GM18507 (cell line): ENCODE measurements around the gene PITX2.
"Not testable (repeated sequence)": the region's sequence is repeated elsewhere in the genome, so short reads cannot be mapped to it uniquely, and the experiment has no call there.

Source experiments
- DNase-seq: peaks from one replicate; pipeline ENCODE4 v3.0.0; 2011; ENCODE audit warnings: low read depth; ENCODE audit not compliant: insufficient read length; ENCODE audit errors: extremely low spot score
- FAIRE-seq: peaks from 2 replicates; lab custom pipeline; 2011; peaks lifted over from hg19 to GRCh38; lab: Jason Lieb, UNC

PITX2 gene

DNA sequence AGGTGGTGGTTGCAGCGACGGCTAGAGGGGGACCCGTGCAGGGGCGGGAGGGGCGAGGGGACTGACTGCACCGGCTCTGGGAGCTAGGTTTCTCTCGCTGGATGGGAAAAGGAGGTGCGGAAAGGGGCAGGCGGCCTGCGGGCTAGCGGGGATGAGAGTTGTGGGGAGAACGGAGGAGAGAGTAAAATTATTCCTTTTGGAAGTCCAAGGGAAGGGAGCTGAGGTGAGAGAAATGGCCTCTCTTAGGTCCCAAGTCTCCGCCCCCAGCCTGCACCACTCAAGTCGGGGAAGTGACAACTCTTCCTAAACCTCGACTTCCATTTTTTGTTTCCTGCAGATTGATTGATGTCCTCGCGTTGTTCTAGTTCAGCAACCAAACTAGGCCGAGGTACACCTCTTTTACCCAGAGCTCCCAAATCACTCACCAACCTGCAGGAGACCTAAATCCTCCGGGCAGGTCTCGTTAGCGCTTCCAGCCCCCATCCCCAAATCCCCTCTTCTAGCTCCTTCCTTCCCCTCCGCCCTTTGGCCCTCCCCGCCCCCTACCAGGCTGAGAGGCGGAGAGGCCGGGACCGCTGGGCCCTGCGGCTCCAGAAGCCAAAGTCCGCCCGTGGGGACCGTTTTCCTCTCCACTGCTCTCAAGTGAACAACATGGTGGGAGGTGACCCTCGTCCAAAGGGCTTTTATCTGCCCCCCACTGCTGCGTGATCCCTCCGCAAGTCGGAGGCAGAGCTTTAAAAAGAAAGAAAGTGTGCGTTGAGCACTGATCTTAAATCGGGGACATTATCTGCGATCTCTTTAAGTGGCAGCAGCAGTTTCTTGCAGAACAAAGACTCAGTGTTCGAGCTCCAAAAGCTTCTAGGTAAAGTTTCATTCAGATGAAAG is 7.3 kb downstream of the PITX2 start:
- FAIRE-seq = peak; percentile 18
- no peak for DNase-seq

GRCh38 chr4:110614976-110615352 is 7.9 kb downstream of the PITX2 start:
- DNase-seq (no peak), FAIRE-seq (no peak)

GRCh38 chr4:110614173-110614963 is 8.5 kb downstream of the PITX2 start:
- FAIRE-seq (no peak), DNase-seq (no peak)

DNA sequence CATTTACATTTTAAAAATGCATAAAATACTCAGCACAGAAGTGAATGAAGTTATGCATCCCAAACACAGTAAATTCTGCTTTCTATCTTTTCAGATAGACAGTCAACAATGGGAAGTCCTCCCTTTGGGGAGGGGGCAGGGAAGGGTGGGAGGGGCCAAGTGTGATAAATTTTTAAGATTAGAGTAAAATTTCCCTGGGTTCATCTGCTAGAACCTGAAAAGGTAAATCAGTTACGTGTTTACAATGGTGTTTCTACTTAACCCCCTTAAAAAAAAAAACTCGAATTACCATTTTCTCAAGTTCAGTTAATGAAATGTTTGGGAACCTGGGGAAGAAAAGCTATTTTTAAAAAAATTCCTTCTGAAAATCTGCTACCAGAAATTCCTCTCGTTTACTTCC is 9.1 kb downstream of the PITX2 start:
- no peak for DNase-seq
- FAIRE-seq = no peak

GRCh38 chr4:110612631-110613269 is 10.1 kb downstream of the PITX2 start:
- DNase-seq (no peak), FAIRE-seq (no peak)

DNA sequence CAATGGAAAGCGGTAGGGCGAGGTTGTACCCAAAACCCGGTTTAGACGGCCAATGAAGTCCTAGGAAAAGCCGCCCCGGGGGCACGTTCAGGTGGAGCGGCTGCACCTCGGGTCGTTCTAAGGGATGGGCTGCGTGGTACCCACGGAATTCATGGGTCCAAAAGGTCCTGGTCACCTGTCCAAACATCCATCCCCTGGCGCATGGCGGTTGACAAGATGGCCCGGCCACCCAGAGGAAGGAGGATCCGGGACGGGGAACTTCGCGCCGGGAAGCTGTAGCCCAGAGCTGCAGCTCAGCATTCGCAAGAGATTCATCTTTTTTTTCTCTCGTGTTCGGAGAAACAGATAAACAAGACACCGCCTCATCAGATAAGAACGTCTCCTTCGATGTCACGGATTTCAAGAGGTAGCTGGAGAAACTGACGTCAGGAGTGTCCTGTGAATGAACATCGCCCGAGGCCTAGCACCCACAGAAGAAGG is 10.9 kb downstream of the PITX2 start:
- FAIRE-seq (no peak), DNase-seq (no peak)

- DNase-seq (peak; percentile 33), FAIRE-seq (peak; percentile 77)
Measured at GRCh38 chr4:110610940-110611831, 11.7 kb downstream of the PITX2 start.

- no peak for FAIRE-seq
- no peak for DNase-seq
Measured at GRCh38 chr4:110610620-110610939, 12.3 kb downstream of the PITX2 start.

DNA sequence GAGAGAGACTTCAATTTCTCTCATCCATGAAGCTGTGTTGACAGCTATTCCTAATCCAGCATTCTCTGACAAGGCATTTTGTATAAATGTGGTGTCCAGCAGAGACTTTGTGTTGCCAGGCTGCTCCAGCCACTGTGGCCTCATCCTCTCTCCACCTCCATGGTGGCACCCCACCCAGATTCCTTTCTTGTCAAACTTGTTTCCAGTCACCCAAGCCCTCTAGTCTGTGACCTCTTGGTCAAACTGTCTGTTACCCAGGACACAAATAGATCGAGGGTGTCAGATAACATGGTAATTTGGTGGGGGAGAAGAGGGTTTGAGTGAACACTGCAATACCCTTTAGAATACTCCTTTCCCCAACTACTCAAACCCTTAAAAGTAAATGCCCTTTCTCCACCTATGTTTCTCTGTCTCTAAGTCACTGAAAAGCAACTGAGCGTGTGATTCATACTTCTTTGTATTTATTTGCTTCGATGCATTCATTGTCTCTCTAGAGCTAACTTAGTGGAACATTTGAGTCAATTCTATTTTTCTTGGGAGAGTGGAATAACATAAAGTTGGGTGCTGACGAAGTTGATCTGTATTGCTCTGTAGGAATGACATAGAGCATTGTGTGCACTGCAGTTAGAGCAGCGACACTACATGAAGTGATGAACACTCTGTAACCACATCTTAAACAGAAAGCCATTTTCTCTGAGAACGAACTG is 13.7 kb downstream of the PITX2 start:
- FAIRE-seq (no peak), DNase-seq (no peak)

GRCh38 chr4:110605077-110605476 is 17.8 kb downstream of the PITX2 start:
- no peak for FAIRE-seq

GRCh38 chr4:110602061-110602460 is 20.8 kb downstream of the PITX2 start:
- FAIRE-seq (no peak), DNase-seq (no peak)

More at GRCh38 chr4:110605077-110605476, 17.8 kb downstream of the PITX2 start:
- no peak for DNase-seq

GRCh38 chr4:110597582-110597981 is 25.3 kb downstream of the PITX2 start:
- FAIRE-seq = no peak
- DNase-seq = no peak

DNA sequence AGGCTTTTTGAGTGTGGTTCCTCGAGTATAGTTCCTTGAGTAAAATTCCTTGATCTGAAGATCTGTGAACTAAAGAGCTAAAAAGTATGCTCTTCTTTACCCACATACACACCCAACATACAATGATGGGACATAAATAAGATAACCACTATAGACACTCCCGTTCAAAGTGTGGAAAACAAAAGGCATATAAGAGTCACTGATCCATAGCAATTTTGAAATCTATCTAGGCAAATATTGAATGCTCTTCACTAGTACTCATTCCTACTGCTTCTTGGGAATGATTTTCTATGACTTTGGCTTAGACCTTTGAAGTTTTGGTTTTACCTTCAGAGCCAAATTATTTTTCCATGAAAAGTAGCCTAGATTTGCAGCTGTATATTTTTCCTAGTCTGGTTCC is 26.4 kb downstream of the PITX2 start:
- DNase-seq = no peak
- no peak for FAIRE-seq

GRCh38 chr4:110595583-110595982 is 27.3 kb downstream of the PITX2 start:
- DNase-seq (no peak), FAIRE-seq (no peak)

DNA sequence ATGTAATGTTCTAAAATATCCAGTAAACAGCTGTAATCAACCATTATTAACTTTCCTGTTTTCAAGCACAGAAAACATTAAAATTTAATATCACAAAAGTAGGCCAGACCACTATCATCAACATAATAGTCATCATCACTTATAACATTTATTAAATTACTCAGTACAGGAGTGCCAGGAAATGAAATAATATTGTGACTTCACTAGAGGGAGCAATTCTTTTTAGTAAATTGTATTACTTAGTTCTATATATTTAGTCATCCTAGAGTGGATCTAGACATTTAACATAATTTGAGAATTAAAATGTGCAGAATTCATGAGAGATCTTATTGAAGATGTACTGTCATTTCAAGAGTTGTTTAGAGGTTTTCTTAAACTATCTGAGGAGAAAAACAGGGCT is 33.6 kb downstream of the PITX2 start:
- no peak for DNase-seq
- FAIRE-seq = no peak

DNA sequence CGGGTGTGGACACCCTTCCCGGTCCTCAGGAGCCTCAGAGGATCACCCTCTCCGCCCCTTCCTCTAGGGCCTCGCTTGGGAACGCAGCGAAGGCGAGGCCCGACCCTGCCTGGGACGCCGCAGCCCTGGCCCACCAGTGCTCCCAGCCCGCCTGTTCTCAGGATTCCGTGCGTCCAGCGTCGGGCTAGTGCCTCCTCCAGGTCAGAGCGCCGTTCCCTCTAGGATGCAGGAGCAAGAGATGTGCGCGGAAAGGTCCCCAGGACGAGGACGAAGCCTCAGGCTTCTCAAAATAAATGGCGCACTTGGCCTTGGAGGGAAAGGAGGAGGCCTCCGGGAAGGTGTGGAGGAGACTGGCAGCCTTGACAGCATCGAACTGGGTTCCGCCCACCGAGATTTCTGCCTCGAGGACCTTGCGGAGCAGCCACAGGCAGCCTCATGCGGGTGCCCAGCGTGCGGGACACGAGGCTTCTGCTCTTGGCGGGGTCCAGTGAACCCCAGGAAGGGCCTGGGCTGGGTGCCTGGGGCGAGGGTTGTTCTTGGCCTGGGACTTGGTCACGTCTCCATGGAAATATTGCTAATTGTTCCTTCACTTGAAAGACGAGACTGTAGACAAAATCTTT is 35.1 kb downstream of the PITX2 start:
- FAIRE-seq = no peak
- DNase-seq = no peak

GRCh38 chr4:110586131-110586850 is 36.6 kb downstream of the PITX2 start:
- DNase-seq (no peak), FAIRE-seq (no peak)

DNA sequence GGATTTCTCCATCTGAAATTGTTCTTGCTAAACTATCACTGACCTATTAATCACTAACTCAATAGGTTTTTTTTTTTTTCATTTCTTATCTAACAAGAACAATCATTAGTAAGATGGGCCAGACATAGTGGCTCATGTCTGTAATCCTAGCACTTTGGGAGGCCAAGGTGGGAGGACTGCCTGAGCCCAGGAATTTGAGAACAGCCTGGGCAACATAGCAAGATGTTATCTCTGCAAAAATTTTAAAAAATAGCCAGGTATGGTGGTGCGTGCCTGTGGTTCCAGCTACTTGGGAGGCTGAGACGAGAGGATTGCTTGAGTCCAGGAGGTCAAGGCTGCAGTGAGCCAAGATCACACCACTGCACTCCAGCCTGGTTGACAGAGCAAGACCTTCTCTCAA is 46.2 kb downstream of the PITX2 start:
- not testable (repeated sequence) for DNase-seq, FAIRE-seq
